SW 1271 (cell line): ENCODE measurements around the gene ONECUT1.

Experiments
- DNase-seq, 2 experiments: peaks; one replicate each; lab custom pipeline; 2025; lab: John Stamatoyannopoulos, UW

ONECUT1 gene

GRCh38 chr15:52731732-52732470 is 58.2 kb downstream of the ONECUT1 start:
- DNase-seq, result no peak

GRCh38 chr15:52731004-52731403 is 59.1 kb downstream of the ONECUT1 start:
- no peak for DNase-seq

- DNase-seq, result no peak
Measured at GRCh38 chr15:52730594-52730993, 59.5 kb downstream of the ONECUT1 start.

- DNase-seq, result no peak
Measured at GRCh38 chr15:52730173-52730572, 60.0 kb downstream of the ONECUT1 start.

- peak in 1 of 2 experiments; percentile 5 for DNase-seq
Measured at GRCh38 chr15:52728899-52729298, 61.2 kb downstream of the ONECUT1 start.

GRCh38 chr15:52727815-52728214 is 62.3 kb downstream of the ONECUT1 start:
- DNase-seq, result no peak

GRCh38 chr15:52726195-52726594 is 63.9 kb downstream of the ONECUT1 start:
- no peak for DNase-seq

- no peak for DNase-seq
Measured at GRCh38 chr15:52718551-52718950, 71.6 kb downstream of the ONECUT1 start.

GRCh38 chr15:52717924-52718323 is 72.2 kb downstream of the ONECUT1 start:
- DNase-seq, result no peak

GRCh38 chr15:52717481-52717880 is 72.7 kb downstream of the ONECUT1 start:
- no peak for DNase-seq

- DNase-seq, result no peak
Measured at GRCh38 chr15:52716536-52716935, 73.6 kb downstream of the ONECUT1 start.

GRCh38 chr15:52715411-52715810 is 74.7 kb downstream of the ONECUT1 start:
- no peak for DNase-seq

GRCh38 chr15:52714968-52715367 is 75.2 kb downstream of the ONECUT1 start:
- DNase-seq, result no peak

GRCh38 chr15:52710708-52711389 is 79.3 kb downstream of the ONECUT1 start:
- DNase-seq, result no peak

- no peak for DNase-seq
Measured at GRCh38 chr15:52710050-52710707, 80.0 kb downstream of the ONECUT1 start.

- DNase-seq, result no peak
Measured at GRCh38 chr15:52709187-52709981, 80.8 kb downstream of the ONECUT1 start.
